Left renal cortex interstitium (tissue), 4 donors: Measurements from ENCODE around the gene SS18. TPM values are rescaled to one million over a fixed set of nuclear protein-coding genes. Genes with fewer than 3 reads are reported as not detected.
"Not testable (repeated sequence)": the region's sequence is repeated elsewhere in the genome, so short reads cannot be mapped to it uniquely, and the experiment has no call there.

Experiments
- DNase-seq, 4 donors: peaks; one replicate each; pipeline ENCODE4 v3.0.0-alpha.2; 2013; ENCODE audit warnings: low read depth in 4 of 4, low spot score in 2 of 4, missing footprints in 1 of 4
- polyA plus RNA-seq, 4 donors: library from polyadenylated mRNA; unstranded; fragments of 120-200 nt; gene quantifications; one replicate each; pipeline ENCODE4 v1.2.1, GENCODE V29; 2013; ENCODE audit not compliant: insufficient read length in 4 of 4

SS18 gene, protein sequence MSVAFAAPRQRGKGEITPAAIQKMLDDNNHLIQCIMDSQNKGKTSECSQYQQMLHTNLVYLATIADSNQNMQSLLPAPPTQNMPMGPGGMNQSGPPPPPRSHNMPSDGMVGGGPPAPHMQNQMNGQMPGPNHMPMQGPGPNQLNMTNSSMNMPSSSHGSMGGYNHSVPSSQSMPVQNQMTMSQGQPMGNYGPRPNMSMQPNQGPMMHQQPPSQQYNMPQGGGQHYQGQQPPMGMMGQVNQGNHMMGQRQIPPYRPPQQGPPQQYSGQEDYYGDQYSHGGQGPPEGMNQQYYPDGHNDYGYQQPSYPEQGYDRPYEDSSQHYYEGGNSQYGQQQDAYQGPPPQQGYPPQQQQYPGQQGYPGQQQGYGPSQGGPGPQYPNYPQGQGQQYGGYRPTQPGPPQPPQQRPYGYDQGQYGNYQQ
- polyA plus RNA-seq, result 100 to 1,000 TPM in 2 of 4 donors, 10 to 100 TPM in 2; 89.2 to 116 (median 102) TPM

DNA sequence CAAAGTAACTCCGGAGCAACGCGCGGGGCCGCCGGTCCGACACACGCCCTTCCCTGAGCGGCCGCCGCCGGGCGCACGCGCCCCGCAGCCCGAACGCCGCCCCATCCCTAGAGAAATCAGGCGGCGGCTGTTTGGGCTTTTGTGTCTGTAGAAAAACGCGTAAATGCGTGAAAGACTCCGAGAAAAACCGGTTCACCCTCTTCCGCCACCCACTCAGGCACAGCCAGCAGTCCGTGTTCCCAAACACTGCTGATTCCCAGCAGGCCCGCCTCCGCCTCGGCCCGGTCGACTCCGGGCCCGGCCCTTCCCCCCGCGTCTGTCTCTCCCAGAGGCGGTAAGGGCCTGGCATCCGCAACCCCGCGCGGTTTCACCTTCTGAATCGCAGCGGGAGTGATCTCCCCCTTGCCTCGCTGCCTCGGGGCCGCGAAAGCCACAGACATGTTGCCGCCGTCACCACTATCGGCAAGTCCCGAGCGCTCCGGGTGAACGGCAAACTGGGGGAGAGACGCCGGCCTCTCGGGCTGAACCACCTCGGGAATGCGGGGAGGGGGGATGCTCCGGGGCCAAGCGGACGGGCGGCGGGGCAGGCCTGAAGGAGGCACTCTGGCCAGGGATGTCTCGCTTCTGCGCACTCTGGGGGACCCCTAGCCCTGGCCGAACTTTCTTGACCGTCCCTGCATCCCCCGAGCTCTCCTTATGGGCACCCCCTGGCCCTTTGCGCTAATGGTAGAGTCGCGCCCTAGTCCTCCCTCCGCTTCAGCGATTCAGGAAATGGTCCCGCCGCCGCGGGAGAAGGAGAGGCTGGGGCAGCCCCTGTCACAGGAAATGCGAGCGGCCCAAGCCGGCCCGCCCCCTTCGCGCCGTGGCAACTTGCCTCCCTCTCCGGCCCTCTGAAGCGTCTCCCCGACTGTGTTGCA lies at the start of gene SS18:
Gene SS18 (minus strand): TSS at position 484 of the 917 bp plus-strand sequence. CDS start 44 bp downstream, at position 440.
- DNase-seq, result peak; percentile 86 to 92 (median 90)

DNA sequence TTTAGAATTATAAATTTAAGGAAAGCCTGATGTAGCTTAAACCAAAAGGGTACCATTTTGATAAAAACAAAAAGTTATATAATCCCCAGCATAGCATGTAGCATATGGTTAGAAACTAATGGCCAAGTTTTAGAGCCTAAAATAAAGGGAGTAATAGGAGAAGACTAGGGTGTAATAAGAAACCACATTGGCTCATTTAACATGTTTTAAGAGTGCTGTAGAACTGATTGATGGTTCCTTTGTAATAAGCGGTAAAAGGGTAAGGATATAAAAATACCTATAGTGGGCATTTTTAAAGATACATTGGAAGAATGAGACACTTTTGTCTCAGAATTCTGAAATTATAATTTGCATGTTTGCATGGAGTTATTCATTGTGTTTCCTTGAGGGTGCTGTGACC lies 45.1 kb upstream of the SS18 start:
- peak; percentile 24 to 52 (median 38) for DNase-seq

DNA sequence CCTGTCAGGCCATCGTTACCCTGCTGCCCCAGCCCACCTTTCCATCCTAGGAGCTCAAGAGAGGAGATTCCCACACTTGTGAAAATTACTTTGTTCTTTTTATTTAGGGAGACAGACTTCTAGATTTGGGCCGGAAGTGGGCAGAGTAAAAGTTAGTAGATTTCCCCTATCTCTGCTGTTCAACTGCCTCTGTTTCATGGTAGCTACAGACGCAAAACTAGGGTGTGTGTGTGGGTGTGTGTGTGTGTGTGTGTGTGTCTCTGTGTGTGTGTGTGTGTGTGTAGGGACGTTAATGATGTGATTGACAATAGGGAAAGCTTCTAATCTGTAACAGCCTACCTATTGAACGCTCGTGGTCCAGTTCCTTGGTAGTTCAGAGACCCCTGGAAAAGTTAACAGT lies 43.7 kb upstream of the SS18 start:
- DNase-seq, result no peak

DNA sequence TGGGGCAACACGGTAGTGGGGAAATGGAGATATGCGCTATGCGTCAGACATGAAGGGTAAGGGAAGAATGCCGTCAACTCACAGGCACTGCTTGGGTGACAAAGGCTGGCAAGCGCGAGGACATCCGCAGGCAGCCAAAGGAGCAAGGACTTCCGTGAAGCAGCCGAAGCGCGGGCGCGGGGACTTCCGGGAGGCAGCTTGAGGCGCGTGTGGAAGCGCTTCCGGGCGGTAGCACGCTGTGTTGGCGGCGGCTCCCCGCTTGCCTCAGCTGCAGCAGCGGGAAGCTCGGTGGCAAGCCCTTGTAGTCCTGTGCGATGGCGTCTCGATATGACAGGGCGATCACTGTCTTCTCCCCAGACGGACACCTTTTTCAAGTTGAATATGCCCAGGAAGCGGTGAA lies 43.2 kb upstream of the SS18 start, which contains the start of gene PSMA8:
Gene PSMA8 (plus strand): TSS at position 218 of the 400 bp plus-strand sequence. CDS start 97 bp downstream, at position 315.
- no peak for DNase-seq

DNA sequence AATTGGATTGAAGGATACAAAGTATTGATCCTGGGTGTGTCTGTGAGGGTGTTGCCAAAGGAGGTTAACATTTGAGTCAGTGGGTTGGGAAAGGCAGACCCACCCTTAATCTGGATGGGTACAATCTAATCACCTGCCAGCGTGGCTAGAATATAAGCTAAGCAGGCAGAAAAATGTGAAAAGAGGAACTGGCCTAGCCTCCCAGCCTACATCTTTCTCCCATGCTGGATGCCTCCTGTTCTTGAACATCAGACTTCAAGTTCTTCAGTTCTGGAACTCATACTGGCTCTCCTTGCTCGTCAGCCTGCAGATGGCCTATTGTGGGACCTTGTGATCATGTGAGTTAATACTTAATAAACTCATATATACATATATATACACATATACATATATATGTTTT lies 37.8 kb upstream of the SS18 start:
- DNase-seq, result not testable (repeated sequence)

DNA sequence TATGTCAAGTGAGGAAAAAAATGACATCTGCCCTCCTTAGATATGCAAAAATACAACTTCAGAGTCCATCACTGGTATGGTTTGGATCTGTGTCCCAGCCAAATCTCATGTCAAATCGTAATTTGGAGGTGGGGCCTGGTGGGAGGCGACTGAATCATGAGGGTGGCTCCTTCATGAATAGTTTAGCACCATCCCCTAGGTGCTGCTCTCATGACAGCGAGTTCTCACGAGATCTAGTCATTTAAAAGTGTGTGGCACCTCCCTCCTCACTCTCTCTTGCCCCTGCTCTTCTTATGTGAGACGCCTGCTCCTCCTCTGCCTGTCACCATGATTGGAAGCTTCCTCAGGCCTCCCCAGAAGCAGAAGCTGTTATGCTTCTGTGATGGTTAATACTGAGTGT lies 37.4 kb upstream of the SS18 start:
- no peak for DNase-seq

DNA sequence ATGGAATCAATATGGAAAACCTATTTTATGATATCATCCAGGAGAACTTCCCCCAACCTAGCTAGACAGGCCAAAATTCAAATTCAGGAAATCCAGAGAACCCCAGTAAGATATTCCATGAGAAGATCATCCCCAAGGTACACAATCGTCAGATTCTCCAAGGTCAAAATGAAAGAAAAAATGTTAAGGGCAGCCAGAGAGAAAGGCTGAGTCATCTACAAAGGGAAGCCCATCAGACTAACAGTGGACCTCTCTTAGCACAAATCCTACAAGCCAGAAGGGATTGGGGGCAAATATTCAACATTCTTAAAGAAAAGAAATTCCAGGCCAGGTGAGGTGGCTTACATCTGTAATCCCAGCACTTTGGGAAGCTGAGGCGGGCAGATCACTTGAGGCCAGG lies 31.6 kb upstream of the SS18 start:
- DNase-seq, result not testable (repeated sequence)

DNA sequence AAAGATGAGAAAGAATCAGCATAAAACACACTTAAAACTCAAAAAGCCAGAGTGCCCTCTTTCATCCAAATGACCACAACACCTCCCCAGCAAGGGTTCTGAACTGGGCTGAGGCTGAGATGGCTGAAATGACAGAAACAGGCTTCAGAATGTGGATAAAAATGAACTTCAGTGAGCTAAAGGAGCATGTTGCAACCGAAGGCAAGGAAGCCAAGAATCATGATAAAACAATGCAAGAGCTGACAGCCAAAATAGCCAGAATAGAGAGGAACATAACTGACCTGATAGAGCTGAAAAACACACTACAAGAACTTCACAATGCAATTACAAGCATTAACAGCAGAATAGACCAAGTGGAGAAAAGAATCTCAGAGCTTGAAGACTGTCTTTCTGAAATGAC lies 31.1 kb upstream of the SS18 start:
- no peak for DNase-seq

DNA sequence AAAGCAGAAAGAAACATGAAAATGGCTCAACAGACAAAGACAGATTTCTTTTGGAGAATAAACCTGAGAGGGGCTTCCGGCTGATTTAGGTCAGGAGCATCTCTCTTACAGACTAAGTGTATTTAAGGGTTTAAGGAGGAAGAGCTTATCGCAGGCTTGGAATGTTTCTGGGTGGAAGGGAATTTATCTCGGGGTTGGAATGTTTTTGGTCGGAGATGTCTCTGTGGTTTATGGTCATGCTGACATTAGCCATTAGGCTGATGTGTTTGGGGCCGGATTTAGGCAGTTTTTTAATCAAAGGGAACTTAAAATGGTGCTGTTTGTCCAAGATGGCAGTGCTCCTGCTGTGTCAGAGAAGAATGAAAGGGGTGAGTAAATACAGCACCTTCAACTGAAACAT lies 28.8 kb upstream of the SS18 start:
- no peak for DNase-seq

DNA sequence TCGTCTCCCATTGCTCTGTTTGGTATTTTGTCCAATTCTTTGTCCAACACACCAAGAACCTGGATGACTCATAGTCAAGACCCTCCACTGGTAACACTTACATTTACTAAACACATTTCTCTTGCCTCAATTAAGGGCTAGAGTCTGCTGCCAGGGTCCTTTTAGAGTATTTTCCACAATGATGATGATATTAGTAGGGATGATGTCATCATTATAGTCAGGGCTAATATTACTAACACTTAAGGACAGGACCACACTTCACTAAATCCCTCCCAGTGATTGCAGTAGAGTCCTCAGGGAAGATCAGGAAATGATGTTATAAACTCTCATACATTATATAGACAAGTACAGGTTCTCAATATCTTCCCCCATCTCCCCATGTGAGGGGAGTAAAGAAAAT lies 13.6 kb upstream of the SS18 start:
- DNase-seq, result no peak

DNA sequence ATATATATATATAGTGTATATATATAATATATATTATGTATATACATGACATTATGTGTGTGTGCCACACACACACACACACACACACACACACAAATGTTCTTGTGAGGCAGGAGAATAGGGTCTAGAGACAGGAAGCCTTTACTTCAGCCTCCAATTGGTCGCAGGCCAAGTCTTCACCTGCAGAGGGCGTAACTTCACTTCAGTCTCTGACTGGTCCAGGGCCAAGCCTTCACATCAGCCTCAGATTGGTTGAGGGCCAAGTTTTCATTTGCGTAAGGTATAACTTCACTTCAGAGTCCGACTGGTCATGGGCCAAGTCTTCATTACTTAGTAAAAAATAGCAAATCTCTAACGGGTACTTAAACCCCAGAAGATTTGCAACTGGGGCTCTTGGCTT lies 13.2 kb upstream of the SS18 start:
- no peak for DNase-seq

DNA sequence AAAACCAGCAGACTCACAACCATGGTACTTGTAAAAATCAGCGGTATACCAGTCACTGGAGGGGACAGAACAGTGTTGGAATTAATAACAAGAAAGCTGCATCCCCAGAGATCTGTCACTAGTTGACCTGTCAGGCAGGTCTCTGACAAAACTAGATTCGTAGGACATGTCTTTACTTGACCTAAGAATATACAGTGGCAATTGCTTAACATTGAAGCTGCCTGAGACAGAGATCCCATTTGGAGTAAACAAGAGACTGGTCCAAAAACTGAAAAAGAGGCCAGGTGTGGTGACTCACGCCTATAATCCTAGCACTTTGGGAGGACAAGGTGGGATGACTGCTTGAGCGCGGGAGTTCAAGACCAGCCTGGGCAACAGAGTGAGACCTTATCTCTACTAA lies 7.2 kb upstream of the SS18 start:
- no peak for DNase-seq

DNA sequence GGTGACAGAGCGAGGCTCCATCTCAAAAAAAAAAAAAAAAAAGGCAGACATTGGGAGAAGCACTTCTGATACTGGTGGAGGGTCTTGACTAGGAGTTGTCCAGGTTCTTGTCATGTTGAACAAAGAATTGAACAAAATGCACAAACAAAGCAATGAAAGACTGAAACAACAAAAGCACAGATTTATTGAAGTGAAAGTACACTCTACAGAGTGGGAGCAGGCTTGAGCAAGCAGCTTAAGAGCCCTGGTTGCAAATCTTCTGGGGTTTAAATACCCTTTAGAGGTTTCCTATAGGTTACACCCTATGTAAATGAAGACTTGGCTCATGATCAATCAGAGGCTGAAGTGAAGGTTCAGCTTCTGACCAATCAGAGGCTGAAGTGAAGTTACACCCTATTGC lies 6.4 kb upstream of the SS18 start:
- DNase-seq, result no peak

DNA sequence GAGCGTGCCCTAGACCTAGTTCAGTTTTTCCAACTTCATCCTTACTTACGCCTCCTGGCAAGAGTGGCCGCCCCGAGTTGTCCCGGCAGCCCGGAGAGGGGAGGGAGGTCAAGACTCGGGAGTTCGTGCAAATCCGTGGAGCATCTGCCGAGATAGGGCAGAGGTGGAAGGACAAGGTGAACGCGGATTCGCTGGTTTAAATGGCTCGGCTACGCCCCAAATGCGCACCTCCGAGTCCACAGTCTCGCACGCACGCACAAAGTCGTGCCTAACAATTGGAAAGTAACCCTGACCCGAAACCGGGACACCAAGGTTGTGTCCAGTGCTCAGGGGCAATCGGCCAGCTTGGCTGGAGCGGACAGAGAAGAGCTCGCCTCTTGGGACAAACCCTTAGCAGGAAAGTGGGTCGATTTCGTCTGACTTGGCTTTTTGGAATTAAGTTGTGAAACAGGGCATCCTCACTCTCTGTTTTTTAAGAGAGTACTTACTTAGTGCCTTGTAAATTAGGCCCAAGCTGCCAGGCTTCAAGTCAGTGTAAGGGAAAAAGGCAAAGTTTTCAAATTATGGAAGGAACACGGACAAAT lies 726 bp upstream of the SS18 start:
- DNase-seq, result peak in 1 of 4 donors; percentile 18

DNA sequence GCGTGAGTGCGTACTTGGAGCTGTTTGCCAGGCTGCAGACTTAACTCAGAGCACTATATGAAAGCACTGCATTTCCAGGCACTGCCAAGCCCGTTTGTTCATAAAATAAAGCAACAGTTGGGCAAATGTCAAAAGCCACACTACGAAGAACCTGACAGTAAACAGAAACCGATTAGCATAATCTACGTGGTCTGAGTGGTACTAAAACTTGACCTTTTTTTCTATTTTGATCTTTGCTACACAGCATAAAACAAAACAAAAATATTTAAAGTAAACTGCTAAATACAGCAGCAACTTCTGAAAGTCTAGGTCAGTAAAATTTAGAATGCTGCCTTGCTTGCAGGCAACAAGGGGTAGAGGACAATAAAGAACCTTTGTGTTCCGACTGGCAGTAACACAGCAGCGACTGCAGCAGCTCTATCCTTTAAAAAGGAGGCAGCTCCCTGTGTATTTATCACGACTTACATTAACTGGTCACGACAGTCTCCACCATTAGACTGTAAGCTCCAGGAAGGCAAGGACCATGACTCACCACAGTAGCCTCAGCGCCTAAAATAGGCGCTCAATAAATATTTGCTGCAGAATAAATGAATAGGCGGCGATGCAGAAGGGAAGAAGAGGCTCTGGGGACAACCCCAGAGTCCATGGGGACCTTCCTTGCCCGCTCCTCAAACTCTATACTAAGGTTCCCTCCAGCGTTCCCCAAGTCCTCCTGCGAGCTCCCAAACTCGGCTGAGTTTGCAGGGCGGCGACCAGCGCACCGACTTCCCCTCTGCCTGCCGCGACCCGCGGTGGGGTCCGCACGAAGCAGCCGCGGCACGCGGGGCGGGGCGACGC lies 902 bp downstream of the SS18 start:
- peak; percentile 9 to 37 (median 14) for DNase-seq

DNA sequence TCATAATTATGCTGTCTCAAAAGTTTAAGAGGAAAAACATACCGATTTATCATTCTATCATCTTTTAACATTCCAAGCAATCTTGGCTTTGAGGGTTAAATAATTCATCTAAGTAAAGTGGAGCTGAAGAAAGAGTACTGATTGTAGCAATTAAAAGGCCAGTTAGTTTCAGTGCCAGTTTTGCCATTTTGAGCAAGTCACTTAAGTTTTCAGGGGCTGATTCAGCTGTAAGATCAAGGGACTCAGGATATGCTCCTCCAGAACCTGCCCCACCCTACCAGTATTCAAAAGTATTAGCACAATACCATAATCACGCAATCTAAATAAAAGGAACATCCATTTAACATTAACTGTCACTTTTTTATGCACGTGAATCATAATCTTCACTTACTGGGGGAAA lies 1.9 kb downstream of the SS18 start:
- peak in 1 of 4 donors; percentile 7 for DNase-seq

DNA sequence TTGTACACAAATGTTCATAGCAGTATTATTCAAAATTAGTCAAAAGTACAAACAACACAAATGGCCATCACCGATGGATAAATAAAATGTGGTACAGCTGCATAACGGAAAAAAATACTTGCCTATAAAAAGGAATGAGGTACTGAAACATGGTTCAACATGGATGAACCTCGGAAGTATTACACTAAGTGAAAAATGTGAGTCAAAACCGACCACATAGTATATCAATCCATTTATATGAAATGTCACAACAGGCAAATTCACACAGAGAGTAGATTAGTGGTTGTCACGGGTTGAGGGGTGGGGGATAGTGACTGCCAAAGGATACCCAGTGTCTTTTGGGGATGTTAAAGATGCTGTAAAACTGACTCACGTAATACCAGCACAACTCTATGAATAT lies 3.5 kb downstream of the SS18 start:
- no peak for DNase-seq

DNA sequence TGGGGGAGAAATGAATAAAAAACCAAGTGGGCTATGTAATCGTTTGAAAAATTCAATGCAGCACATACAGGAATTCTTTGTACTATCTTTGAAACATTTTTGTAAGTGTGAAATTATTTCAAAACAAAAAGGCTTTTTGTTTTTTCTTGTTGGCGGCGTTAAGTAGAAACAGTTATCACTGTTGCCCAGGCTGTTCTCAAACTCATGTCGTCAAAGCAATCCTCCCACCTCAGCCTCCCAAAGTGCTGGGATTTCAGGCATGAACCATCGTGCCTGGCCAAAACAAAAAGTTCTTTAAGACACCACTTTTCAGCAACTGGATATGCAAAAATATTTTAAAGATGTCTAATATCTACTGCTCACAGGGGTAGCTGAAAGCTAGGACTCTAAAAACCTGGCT lies 5.4 kb downstream of the SS18 start:
- no peak for DNase-seq

DNA sequence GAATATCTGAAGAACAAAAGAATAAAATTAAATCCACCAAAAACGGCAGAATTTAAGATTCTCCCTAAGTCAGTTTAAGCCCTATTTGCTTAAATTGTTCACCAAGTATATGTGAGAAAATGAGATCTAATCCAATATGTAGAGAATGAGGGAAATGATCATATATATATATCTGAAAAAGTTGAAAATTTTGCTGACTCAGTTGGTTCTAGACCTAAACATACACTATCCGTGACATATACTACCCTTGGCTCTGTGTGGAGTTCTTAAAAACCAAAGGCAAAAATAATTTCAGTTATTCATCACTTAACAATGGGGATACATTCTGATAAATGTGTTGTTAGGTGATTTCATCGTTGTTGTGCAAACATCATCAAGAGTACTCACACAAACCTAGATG lies 7.3 kb downstream of the SS18 start:
- DNase-seq, result no peak

DNA sequence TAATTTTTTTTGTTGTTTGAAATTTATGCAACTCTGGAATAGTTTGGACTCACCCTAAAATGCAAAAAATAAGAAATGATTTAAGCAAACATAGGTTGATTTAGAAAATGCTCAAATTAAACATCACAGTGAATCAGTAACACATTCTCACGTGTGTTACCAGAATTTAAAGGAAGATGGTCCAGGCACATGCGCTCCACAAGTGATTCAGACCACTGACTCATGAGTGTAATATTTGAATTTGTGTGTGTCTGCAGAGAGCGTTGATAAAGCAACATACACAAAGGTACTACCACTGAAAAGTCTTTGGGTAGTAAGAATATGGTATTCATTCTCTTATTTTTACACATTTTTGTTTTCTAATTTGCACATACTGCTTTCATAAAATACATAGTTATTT lies 7.9 kb downstream of the SS18 start:
- no peak for DNase-seq
